AML-193 (cell line): ENCODE data around the gene NTN1.
"Not testable (repeated sequence)": the region's sequence is repeated elsewhere in the genome, so short reads cannot be mapped to it uniquely, and the experiment has no call there.

Experiments used
- DNase-seq, 2 experiments: peaks; one replicate each; lab custom pipeline; 2025; lab: John Stamatoyannopoulos, UW

Gene NTN1

DNA sequence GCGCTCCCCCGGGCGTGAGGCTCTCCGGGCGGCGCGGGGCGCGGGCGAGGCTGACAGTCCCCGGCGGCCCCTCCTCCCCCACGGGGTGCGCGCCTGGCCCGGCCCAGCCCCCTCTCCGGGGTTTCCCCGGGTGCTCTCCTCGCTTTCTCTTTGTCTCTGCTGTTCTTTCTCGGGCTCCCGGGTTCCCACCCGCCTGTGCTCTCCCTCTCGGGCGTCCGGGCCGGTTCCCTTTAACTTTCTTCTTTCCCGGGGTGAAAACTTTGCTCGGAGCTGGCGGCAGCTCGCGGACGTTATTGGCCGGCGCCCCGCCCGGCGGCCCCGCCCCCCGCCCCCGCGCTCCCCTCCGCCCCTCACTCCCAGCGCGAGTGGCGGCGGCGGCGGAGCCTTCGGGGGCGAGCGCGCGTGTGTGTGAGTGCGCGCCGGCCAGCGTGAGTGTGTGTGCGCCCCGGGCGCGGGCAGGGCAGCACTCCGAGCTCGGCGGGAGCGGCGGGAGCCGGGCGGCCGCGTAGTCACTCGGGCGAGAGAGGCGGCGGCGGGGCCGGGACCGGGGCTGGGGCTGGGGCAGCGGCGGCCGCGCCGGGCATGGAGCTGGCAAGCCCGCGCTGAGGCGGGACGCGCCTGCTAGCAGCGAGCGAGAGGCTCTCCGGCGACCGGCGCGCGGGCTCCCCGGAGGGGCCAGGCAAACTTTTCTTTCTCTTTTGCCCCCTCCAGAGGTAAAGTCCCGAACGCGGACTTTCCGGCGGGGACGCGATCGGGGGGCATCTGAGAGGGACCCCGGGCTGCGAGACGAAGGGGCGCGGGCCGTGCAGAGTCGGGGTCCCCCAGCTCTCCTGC is at the start of gene NTN1:
TSS of gene NTN1 (plus strand) at position 353 of the 834 bp plus-strand sequence. CDS start 864 bp downstream, outside the sequence.
- no peak for DNase-seq

DNA sequence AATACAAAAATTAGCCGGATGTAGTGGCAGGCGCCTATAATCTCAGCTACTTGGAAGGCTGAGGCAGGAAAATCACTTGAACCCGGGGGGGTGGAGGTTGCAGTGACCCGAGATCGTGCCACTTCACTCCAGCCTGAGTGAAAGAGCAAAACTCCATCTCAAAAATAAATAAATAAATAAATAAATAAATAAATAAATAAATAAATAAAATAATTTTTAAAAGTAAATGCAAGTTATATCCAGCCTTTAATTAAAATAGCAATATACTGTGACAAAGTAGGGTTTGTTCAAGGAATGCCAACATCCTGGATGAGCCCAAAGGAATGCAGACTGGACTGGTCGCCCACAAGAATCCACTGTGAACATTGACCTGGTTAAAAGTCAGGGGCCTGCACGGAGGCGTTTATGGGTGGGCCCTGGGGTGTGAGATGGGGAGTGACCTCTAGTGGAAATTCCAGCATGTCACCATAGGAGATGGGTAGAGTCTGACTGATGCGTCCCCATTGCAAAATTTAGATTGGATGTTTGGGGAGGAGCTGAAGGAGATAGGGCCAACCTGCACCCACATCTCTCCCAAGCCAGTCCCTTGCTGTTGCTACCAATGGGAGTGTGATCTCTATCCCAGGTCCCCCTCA is 46.1 kb upstream of the NTN1 start:
- DNase-seq: no peak

DNA sequence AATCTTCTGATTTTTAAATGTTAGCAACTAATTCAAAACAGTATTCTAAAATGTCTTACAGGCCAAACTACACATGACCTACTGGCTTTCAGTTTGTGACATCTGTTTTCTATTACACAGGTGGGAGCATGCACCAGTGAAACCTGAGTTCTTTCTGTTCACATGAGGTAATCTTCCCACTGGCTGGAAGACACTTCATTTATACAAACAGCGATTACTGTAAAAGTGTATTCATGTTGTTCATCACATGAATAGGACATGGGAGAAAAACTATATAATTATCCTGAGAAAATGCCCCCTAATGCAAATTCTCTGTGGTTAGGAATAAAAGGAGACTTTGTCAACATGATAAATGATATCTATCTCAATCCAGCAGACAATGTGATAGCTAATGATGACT is 44.7 kb upstream of the NTN1 start:
- DNase-seq: no peak

DNA sequence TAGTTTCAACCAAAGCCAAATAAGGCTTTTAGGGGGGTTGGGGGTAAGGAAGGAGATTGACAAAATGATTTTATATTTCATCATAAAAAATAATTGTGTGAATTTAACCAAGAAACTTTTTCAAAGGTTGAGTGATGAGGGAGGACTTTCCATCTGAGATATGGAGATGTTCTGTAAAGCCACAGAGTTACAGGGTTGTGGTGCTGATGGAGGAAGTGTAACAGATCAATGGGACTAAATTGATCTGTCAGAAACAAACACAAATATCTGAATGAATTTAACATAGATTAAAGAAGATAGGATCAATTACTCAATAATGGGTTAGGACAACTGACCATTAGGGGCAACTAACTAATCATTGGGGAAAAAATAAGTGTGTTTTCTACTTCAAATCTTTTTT is 41.6 kb upstream of the NTN1 start:
- DNase-seq: no peak

DNA sequence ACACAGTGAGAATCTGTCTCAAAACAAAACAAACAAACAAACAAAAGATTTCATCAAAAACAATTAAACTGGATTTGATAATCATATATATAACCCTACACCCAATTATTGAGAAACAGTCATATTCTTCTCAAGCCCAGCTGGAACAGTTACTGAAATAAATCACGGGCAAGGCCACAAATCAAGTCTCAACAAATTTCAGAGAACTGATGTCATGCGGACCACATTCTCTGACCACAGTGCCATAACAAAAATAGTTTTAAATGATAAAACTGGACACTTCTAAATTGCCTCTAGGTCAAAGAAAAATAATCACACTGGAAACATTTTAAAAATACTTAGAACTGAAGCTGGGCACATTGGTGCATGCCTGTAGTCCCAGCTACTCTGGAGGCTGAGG is 39.9 kb upstream of the NTN1 start:
- DNase-seq: no peak

DNA sequence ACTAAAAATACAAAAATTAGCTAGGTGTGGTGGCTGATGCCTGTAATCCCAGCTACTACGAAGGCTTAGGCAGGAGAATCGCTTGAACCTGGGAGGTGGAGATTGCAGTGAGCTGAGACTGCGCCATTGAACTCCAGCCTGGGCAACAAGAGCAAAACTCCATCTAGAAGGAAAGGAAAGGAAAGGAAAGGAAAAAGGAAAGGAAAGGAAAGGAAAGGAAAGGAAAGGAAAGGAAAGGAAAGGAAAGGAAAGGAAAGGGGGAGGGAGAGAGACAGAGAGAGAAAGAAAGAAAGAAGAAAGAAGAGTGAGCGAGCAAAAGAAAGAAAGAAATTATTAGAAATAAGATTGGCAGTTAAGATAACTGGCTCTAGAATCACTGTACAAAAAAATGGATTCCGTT is 37.1 kb upstream of the NTN1 start:
- not testable (repeated sequence) for DNase-seq

DNA sequence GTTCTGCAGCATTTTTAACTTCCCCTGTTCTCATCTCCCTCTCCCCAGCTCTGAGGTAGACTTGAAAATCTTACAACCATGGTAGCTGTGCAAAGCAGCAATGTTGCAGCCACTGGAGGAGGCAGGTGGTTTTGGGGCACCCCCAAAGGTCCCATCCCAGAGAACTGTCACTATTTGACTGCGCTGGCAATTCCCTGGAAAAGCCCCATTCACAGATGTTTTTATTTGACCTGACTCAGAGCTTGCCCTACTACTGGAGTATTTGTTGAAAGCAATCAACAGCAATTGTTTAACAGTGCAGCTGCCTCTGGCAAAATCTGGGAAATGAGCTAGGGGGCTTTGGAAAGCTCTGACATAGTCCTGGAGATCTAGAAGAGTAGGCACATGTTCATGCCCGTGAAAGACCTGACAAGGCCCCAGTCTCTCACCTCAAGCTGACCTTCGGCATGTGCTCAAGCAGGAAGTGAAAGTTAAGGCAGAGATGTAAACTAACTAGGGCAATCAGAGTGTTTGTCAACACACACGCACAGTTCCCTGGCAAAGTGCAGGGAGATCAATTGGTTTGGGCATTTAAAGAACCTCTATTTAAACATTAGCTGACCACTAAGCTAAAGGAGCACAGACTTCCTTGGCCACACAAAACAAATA is 36.1 kb upstream of the NTN1 start:
- no peak for DNase-seq

DNA sequence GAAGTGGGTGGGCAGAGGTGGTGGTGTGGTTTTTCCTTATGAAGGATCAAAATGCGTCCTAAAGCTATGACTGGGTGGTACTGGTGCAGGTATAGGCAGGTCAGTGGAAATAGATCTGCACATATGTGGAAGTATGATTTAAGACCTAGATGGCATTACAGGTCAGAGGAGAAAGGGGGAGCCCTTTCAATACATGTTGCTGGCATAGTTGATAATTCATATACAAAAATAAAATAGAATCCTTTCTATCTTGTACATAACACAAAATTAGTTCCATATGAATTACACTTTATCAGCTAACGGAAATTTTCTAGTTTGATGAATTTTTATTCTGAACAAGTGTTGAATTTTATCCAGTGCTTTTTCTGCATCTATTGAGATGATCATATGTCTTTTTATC is 35.0 kb upstream of the NTN1 start:
- no peak for DNase-seq

DNA sequence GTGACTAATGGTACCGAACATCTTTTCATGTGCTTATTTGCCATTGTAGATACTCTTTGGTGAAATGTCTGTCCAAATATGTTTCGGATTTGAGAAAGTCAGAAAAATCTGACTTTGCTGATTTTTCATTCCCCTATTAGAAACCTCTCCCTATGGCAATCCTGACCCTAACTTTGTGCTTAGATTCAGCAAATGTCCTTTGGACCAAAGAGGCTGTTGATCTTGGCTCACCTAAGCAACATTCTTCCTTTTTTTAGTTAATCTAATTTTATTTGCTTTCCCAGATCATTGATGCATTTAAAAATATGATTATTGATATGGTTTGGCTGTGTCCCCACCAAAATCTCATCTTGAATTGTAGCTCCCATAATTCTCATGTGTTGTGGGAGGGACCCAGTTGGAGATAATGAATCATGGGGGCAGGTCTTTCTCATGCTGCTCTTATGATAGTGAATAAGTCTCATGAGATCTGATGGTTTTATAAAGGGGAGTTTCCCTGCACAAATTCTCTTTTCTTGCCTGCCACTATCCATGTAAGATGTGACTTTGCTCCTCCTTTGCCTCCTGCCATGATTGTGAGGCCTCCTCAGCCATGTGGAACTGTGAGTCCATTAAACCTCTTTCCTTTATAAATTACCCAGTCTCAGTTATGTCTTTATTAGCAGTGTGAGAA is 32.9 kb upstream of the NTN1 start:
- DNase-seq: not testable (repeated sequence)

DNA sequence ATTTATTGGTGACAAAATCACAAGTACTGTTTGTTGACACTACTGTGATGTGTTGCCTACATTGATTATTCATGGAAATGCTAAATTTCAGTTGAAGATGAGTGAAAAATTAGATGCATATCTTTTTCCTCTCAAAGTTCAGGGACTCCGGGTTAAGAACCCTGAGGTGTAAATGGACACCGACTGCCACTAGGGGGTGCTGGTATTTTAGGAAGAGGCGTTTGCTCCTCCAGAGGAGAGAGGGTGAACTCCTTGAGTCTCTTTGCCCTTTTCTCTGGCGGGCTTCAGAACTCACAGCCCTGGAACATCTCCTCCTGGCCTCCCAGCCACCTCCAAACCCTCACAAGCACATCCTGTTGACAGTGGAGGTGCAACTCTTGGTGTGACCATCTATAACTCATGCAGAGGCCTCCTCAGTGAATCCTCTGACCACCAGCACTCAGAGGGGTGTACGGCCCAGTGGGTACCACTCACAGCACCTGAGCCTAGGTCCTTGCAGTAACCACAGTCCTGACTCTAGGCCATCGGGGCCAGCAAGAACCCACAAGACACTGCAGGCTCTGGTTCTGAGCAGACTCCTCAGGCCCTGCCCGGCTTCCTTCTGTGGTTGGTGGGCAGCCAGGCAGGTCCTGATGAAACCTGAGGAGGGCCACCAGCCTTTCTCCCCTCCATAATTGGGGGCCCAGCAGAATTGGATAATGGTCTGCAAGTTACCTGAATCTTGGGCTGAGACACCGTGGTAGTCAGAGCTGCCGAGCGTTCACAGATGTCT is 29.6 kb upstream of the NTN1 start:
- peak; percentile 44 to 53 for DNase-seq

DNA sequence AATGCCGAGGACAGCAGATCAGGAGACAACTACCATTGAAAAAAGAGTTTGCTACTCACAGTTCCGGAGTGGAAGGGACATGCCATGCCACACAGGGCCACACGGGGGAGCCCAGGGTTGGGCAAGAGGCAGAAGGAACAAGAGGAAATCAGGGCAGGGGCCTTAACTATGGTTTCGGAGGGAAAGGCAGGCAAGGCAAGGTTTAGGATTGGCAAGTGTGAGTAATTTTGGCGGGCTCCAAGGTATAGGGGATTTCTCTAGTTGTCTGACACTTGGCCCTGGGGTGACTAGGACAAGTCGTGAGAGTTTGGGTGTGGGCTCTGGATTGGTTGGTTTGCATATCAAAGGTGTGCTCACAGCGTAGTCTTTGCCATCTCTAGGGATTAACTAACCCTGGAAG is 27.0 kb upstream of the NTN1 start:
- no peak for DNase-seq

DNA sequence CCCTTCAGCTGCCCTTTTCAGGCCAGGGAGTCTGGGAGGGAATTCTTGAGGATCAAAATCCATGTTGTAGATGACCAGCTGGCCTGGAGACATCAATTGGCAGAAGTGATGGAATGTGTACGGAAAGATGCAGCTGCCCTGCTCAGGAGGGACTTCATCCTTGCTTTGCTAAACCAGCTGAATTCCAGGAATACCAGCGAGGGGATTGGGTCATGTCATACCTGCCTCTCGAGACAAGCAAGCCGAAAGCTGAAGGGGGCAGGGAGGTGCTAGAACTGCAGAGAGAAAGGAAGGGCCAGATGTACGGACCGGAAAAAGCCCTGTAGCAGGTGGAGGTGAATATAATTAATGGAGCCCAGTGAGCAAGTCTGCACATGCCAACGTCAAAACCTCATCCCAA is 25.6 kb upstream of the NTN1 start:
- DNase-seq: no peak

DNA sequence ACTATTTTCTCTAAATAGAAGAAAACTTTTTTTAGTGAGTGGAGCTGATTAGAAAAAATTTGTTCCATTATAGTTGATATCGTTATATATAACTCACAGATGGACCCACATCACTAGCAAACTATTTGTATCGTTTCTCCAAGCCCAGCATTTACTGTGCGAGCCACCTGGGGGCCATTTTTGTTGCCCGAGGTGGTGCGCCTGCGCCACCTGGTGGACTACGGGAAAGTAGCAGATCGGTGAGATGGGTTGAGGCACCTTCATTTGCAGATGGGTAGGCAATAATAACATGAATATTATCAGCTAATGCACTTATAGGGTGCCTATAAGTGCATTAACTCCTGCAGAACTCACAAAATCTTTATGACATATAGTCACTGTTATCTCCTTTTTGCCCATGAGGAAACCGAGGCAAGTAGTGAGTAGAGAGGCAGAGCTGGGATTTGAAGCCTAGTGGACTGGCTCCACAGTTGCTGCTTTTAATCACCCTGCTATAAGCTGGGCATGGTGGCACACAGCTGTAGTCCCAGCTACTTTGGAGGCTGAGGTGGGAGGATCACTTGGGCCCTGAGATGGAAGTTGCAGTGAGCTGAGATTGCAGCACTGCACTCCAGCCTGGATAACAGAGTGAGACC is 23.2 kb upstream of the NTN1 start:
- peak; percentile 4 to 33 for DNase-seq

DNA sequence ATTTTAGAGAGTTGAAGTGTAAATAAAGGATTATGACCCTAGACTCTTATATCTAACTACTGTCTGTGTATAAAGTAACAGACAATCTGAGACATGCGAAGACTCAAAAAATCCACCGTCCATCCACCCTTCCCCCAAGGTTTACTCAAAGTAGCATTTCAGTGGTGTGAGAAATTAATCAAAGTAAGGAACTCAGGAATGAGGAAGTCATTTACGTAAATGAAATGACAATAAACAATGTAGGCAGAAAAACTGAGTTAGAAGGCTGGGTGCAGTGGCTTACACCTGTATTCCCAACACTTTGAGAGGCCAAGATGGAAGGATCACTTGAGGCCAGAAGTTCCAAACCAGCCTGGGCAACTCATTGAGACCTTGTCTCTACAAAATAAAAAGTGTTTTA is 19.8 kb upstream of the NTN1 start:
- no peak for DNase-seq

DNA sequence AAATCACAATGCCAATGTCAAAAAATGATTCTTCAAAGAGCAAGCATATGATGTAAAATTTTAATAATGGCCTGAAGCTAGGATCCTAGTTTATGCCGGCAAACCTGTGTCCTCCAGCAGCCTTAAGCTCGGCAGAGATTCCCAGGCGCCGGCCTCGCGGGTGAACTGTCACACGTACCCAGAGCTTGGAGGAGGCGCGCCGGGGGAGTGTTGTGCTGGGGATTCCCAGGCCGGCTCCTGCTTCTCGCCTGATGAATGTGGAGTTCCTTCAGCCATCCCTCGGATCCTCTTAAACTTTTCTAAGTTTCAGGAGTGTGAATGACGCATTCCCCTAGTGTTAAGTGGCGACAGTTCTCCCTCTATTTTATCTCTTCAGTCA is 19.1 kb upstream of the NTN1 start:
- no peak for DNase-seq

DNA sequence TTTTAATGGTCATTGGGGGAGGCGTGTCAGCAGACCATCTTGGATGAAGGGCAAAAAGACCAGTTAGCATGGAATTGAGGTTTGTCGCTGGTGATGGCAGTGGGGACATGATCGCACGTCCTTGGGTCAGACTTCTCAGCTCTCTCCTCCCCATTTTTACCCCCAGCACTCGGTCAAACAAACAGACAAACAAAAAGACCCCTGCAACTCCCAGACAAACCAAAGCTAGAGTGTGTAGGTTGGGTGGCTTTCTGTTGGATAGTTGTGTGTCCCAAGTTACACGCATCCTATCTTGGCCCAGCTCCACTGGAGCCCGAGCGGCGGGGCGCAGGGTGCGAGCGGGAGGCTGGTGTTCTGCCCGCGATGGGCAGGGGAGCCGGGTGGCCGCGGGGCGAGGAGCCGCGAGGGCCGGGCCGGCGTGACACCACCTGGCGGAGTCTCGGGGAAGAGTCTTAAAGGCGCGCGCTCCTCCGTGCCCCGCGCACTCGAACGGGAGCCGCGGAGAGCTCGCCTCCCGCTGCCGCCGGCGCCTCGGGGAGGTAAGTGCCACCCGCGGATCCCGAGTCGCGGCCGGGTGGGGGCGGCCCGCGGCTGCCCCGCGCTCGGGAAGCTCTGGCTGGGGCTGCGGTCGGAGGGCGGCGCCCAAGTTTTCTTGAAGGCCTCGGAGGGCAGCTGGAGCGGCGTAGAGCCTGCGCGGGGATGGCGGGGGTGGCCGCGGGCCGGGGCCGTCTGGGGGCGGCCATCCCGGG is 18.5 kb upstream of the NTN1 start:
- DNase-seq: peak in 1 of 2 experiments; percentile 8

DNA sequence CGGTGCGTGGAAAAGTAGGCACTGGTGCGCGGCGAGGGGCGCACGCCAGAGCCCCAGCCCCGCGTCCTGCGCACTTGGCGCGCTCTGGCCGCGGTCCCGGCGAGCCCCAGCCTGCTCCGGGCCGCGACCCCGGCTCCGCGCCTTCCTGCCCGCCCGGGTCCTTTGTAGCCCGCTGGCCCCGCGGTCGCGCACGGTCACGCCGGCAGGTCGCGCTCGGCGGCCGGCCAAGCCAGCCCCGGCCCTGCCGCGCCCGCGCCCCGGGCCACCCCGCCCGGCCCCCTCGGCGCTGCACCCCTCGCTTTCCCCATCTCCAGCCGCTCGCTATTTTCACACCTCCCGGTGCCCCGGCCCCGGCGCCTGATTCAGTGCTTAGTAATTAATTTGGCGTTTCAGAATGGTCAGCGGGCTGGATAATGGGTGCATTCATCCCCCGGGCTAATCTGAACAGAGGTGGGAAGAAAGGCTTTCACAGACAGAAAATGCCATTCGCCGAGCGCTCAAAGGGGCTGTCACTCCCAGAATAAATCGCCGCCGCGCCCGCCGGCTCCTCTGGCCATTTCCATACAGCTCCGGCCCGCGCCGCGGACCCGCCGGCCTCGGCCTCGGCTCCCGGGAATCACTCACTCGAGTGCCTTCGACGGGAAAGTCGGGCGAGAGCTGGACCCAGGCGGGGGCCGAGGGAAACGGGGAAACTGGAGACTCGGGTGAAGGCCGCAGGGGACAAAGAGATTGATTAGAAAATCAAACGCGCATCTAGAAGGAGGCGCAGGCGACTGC is 17.8 kb upstream of the NTN1 start:
- no peak for DNase-seq

DNA sequence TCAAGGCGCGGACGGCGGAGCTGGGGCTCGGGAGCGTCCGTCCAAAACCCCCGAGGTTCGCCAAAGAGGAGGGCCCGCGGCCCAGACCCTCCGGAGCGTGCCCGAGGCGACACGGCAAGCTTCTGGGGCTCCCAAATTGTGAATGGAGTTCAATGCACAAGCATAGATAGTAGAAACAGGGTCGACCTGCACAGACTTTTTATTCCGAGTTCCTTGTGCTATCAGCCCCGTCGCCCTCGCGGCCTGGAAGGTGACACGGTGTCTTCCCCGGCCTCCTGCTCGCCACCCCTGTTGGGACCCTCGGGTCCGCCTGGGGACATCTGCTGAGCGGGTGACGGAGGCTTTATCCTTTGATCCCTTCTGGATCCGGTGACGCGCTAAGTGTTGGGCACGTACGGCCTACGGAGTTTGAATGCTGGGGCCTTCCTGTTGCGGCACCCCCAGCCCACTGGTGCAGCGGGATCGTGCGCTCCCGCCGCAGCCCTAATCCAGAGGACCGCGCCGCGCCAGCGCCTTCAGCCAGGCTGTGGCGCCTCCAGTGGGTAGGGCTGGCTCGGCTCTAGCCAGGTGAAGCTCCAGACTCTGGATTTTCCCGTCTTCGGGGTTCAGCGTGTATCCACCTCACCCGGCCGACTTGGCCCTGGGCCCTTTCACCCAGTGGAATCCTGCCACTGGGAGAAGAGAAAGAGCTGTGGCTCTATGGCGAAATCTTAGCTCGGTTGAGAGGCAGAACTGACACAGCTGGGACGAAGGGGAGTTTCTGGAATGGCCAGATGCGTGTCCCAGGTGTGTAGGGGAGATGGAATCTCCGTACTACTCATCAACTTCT is 17.0 kb upstream of the NTN1 start:
- DNase-seq: no peak

DNA sequence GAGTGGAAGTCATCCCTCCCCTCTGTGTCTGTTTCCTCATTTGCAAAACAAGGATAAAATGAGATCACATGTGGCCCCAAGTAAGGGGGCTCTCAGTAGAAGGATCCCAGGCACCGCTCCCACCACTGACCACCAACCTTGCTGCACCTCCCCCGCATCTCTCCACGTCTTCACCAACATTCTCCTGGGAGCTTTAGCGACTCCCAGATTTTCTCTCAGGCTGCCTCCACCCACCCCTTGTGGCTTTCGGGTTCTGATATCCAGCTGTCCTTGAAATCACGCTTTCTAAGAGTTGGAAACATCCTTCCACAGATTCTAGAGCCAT is 16.4 kb upstream of the NTN1 start:
- DNase-seq: no peak
